ENCODE measurements around the gene CD8A. TPM values are rescaled to one million over a fixed set of nuclear protein-coding genes. Genes with fewer than 3 reads are reported as not detected.

Gene CD8A
- total and polyA plus RNA-seq, 2 of the 8 experiments (the other 6 are each of a cell fraction or from before 2014, with no cell fraction given) = 0.14 to 0.39 TPM

- no peak overlapping the region for H3K4me3 ChIP-seq (ENCODE audit: extremely low read depth in 1 of 4, insufficient read depth in 2 of 4, low read depth in 3 of 4, low read length in 4 of 4)
- 87% methylated on average over 13 of the region's 13 CpGs; no CpG with 5 or more reads in 1 of the 2 experiments for WGBS, 2 experiments (ENCODE audit: extremely low coverage in 1 of 2, insufficient coverage in 1 of 2, insufficient read length in 1 of 2, insufficient replicate concordance in 2 of 2, low coverage in 1 of 2, low lambda C conversion rate in 2 of 2, missing lambda C conversion rate in 1 of 2)
- H3K79me1 ChIP-seq (ENCODE audit: low read depth, low read length) = no peaks in the 10 kb centered on the region
- no peak overlapping the region for H4K5ac ChIP-seq (ENCODE audit: insufficient read length, low read depth, low read length)
- no peaks in the 10 kb centered on the region; a peak in 1 of 4 replicates for H3K79me2 ChIP-seq (ENCODE audit: control insufficient read depth in 1 of 2, insufficient read depth in 2 of 2, low read length in 2 of 2)
- DNase-seq (ENCODE audit: low read depth in 1 of 2, low spot score in 2 of 2) (no peak), FAIRE-seq (no peak)
- H3K36me3 ChIP-seq (ENCODE audit: control insufficient read depth in 2 of 4, insufficient read depth in 4 of 4, low read length in 3 of 4) = no peaks in the 10 kb centered on the region
- H3K4me2 ChIP-seq (ENCODE audit: insufficient read depth in 1 of 2, low read depth in 2 of 2, low read length in 2 of 2) = no peak overlapping the region
- no peak overlapping the region for H2BK120ac ChIP-seq (replicated peaks; ENCODE audit: low read depth, low read length)
- no peak overlapping the region for H3K18ac ChIP-seq (ENCODE audit: extremely low read depth, low read length)
- H3K9me3 ChIP-seq (ENCODE audit: insufficient read depth in 2 of 2, low read depth in 1 of 2, low read length in 1 of 2) = no peaks in the 10 kb centered on the region
- CTCF ChIA-PET (ENCODE audit: partially characterized antibody) = no interaction called here
- H3K4ac ChIP-seq (replicated peaks; ENCODE audit: insufficient read length, low read depth, low read length) = no peak overlapping the region
- 0 out of 2 replicates have a peak overlapping the region, but pooled peaks have one; percentile 16 for H4K8ac ChIP-seq (ENCODE audit: extremely low read depth, insufficient read depth, low read length)
- peaks cover 0 to 3% (median 0%) of the 10 kb centered on the region in 4 experiments; a peak in 1 of 7 replicates for H3K4me1 ChIP-seq (replicated peaks in 1 of 4; ENCODE audit: control insufficient read depth in 3 of 4, insufficient read depth in 4 of 4, low read length in 3 of 4)
- no peaks in the 10 kb centered on the region; the same call in 1 of the 2 replicates for H3K23me2 ChIP-seq (ENCODE audit: low read depth, low read length)
- no peaks in the 10 kb centered on the region for H4K20me1 ChIP-seq (replicated peaks in 1 of 2; ENCODE audit: control insufficient read depth in 1 of 2, insufficient read depth in 2 of 2, low read length in 2 of 2)
- no peak overlapping the region for H2BK15ac ChIP-seq (ENCODE audit: low read length)
- no peak overlapping the region for H3K14ac ChIP-seq (ENCODE audit: insufficient read length)
- peak overlapping the region; percentile 48; the same call in 1 of the 2 replicates for H2AFZ ChIP-seq (ENCODE audit: low read length)
- POLR2A ChIA-PET (ENCODE audit: partially characterized antibody) = no interaction called here
- no peak overlapping the region for H3K9ac ChIP-seq (replicated peaks in 1 of 4; ENCODE audit: extremely low read depth in 1 of 4, low read depth in 3 of 4, low read length in 3 of 4)
- H2AK5ac ChIP-seq (ENCODE audit: low read depth, low read length) = no peak overlapping the region
- no peak overlapping the region for H2BK12ac ChIP-seq (ENCODE audit: low read depth, low read length)
- no peak overlapping the region for H2BK5ac ChIP-seq (ENCODE audit: low read depth, low read length)
- H3K27me3 ChIP-seq (replicated peaks in 1 of 4; ENCODE audit: control insufficient read depth in 3 of 4, extremely low read depth in 1 of 4, insufficient read depth in 3 of 4, low read length in 3 of 4) = no peaks in the 10 kb centered on the region
- H2BK20ac ChIP-seq (ENCODE audit: low read length) = no peak overlapping the region
- H3K23ac ChIP-seq (ENCODE audit: insufficient read length) = no peak overlapping the region
- no peak overlapping the region for H4K91ac ChIP-seq (replicated peaks; ENCODE audit: insufficient read length, low read length)
- no peak overlapping the region for H3K56ac ChIP-seq (replicated peaks; ENCODE audit: insufficient read length, low read depth, low read length)
- TF ChIP-seq GABPA (IDR thresholded peaks at IDR 0.05; ENCODE audit: borderline replicate concordance, insufficient read depth, low read length) (no peak), SAP30 (IDR thresholded peaks at IDR 0.05; ENCODE audit: insufficient read depth, insufficient replicate concordance, low read length) (no peak), RBBP5 (IDR thresholded peaks at IDR 0.05; ENCODE audit: borderline replicate concordance, low read depth, low read length) (no peak), POU5F1 (IDR thresholded peaks at IDR 0.05; ENCODE audit: low read depth, low read length) (no peak), PHF8 (conservative IDR thresholded peaks at IDR 0.05; ENCODE audit: low read depth, low read length) (no peak), GTF2F1 (IDR thresholded peaks at IDR 0.05; ENCODE audit: borderline replicate concordance, low read depth, low read length) (no peak), MAFK (IDR thresholded peaks at IDR 0.05; ENCODE audit: low read depth, low read length) (no peak), HDAC6 (IDR thresholded peaks at IDR 0.05; ENCODE audit: low read depth, low read length) (no peak), TCF12 (IDR thresholded peaks at IDR 0.05; ENCODE audit: low read depth, low read length) (no peak), RXRA (IDR thresholded peaks at IDR 0.05; ENCODE audit: insufficient read depth, low read depth, low read length) (no peak), TEAD4 (IDR thresholded peaks at IDR 0.05; ENCODE audit: low read depth, low read length) (no peak), SP1 (IDR thresholded peaks at IDR 0.05; ENCODE audit: low read depth, low read length) (no peak)
- H3K27ac ChIP-seq (ENCODE audit: low read depth, low read length) = no peak overlapping the region
Observed at GRCh38 chr2:86821306-86821705, 30.6 kb upstream of the CD8A start.
